ENCODE results near the gene APLN.

The APLN gene

GRCh38 chrX:129678614-129679195 is 23.9 kb upstream of the APLN start:
- H3K27ac ChIP-seq = no peak overlapping the region
- H3K4me3 ChIP-seq = no peak overlapping the region
- no peaks in the 10 kb centered on the region for H3K9me3 ChIP-seq (ENCODE audit: low read depth, low read length)
- TF ChIP-seq POLR2AphosphoS5 (IDR thresholded peaks at IDR 0.05; ENCODE audit: borderline replicate concordance, low read depth, low read length) = no peak
- TF ChIP-seq FOXP2 (optimal IDR thresholded peaks at IDR 0.05; ENCODE audit: control extremely low read depth, extremely low read length, insufficient read depth) = no peak
- TF ChIP-seq EZH2 (IDR thresholded peaks at IDR 0.05) = no peak
- no peak for DNase-seq (ENCODE audit: low read depth, low spot score)
- no peaks in the 10 kb centered on the region for H3K36me3 ChIP-seq (ENCODE audit: insufficient read depth, low read length)
- H3K9ac ChIP-seq (ENCODE audit: insufficient read length) = no peak overlapping the region

DNA sequence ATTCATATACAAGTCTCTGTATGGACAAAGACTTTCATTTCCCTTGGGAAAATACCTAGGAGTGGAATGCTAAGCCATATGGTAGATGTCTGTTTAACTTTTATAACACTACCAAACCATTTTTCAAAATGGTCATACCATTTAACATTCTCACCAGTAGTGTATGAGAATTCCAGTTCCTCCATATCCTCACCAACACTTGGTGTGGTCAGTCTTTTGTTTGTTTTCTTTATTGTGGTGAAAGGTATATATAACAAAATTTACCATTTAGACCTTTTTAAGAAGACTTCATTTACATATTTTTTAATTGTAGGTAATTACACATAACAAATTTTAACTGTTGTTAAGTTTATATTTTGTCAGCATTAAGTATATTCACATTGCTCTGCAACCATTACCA is 12.7 kb upstream of the APLN start:
- no peaks in the 10 kb centered on the region for H3K36me3 ChIP-seq (ENCODE audit: insufficient read depth, low read length)
- DNase-seq (ENCODE audit: low read depth, low spot score) = no peak
- H3K4me3 ChIP-seq = no peak overlapping the region
- TF ChIP-seq FOXP2 (optimal IDR thresholded peaks at IDR 0.05; ENCODE audit: control extremely low read depth, extremely low read length, insufficient read depth) = no peak
- no peak for TF ChIP-seq POLR2AphosphoS5 (IDR thresholded peaks at IDR 0.05; ENCODE audit: borderline replicate concordance, low read depth, low read length)
- no peak for TF ChIP-seq EZH2 (IDR thresholded peaks at IDR 0.05)
- no peak overlapping the region for H3K27ac ChIP-seq
- no peak overlapping the region for H3K9ac ChIP-seq (ENCODE audit: insufficient read length)
- no peaks in the 10 kb centered on the region for H3K9me3 ChIP-seq (ENCODE audit: low read depth, low read length)

DNA sequence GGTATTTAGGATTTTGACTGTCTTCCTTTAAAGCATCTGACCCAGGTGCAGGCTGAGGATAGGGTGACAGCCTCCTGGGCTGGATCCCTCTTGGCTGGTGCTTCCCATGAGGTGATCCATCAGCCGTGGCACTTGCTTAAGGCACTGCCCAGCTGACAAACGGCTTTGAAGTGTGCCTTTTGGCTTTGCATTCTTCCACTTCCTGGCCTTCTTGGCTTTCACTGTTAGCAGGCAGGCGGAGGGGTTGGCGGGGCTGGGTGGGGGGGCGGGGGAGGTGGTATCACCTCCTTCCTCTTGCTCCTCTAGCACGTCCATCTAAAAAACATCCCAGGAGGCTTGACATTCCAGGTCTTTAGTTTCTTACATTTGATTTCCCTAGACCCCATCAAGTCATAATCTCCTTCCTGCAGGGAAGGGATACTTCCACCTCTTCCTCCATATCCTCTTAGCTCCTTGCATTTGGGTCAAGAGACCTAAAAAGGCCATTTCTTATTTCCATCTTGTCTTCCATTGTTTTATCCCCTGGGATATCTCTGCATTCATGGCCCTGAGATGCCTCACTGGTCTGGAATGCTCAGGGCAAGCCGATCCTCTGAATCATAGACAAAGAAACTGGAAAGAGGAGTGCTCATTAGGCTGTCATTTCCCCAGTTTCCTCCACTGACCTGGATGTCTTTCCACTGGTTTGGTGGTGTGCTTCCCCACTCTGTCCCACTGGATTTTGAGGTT is 11.3 kb upstream of the APLN start:
- no peaks in the 10 kb centered on the region for H3K36me3 ChIP-seq (ENCODE audit: insufficient read depth, low read length)
- no peak for DNase-seq (ENCODE audit: low read depth, low spot score)
- no peak overlapping the region for H3K9ac ChIP-seq (ENCODE audit: insufficient read length)
- no peaks in the 10 kb centered on the region for H3K9me3 ChIP-seq (ENCODE audit: low read depth, low read length)
- TF ChIP-seq POLR2AphosphoS5 (IDR thresholded peaks at IDR 0.05; ENCODE audit: borderline replicate concordance, low read depth, low read length) (no peak), FOXP2 (optimal IDR thresholded peaks at IDR 0.05; ENCODE audit: control extremely low read depth, extremely low read length, insufficient read depth) (no peak), EZH2 (IDR thresholded peaks at IDR 0.05) (no peak)
- H3K4me3 ChIP-seq = no peak overlapping the region
- no peak overlapping the region for H3K27ac ChIP-seq

- Histone ChIP-seq H3K4me3 (no peak overlapping the region), H3K36me3 (ENCODE audit: insufficient read depth, low read length) (no peaks in the 10 kb centered on the region), H3K9ac (ENCODE audit: insufficient read length) (no peak overlapping the region), H3K27ac (no peak overlapping the region), H3K9me3 (ENCODE audit: low read depth, low read length) (no peaks in the 10 kb centered on the region)
- DNase-seq (ENCODE audit: low read depth, low spot score) = no peak
- TF ChIP-seq FOXP2 (optimal IDR thresholded peaks at IDR 0.05; ENCODE audit: control extremely low read depth, extremely low read length, insufficient read depth) = no peak
- TF ChIP-seq POLR2AphosphoS5 (IDR thresholded peaks at IDR 0.05; ENCODE audit: borderline replicate concordance, low read depth, low read length) = no peak
- no peak for TF ChIP-seq EZH2 (IDR thresholded peaks at IDR 0.05)
These were observed 8.4 kb upstream of the APLN start for GRCh38 chrX:129663171-129663570.

DNA sequence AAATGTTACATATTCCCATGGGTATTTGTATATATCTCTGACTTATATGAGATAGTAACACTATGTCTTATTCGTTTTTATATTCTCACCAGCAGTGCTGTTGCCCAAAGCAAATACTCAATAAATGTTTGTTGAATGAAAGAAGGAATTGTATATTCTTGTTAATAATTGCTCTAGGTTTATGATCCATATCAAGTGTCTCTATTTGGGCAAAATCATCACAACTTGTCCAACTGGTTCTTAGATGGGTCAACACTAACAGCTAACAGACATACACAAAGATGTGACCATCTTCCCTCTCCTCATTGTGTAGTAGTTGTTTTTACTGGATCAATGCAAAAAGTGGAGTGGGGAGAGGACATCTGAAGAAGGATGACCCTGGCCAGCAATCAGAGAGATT is 6.6 kb upstream of the APLN start:
- Histone ChIP-seq H3K36me3 (ENCODE audit: insufficient read depth, low read length) (no peaks in the 10 kb centered on the region), H3K4me3 (no peak overlapping the region), H3K9ac (ENCODE audit: insufficient read length) (no peak overlapping the region), H3K9me3 (ENCODE audit: low read depth, low read length) (no peaks in the 10 kb centered on the region), H3K27ac (no peak overlapping the region)
- no peak for DNase-seq (ENCODE audit: low read depth, low spot score)
- TF ChIP-seq FOXP2 (optimal IDR thresholded peaks at IDR 0.05; ENCODE audit: control extremely low read depth, extremely low read length, insufficient read depth) = no peak
- no peak for TF ChIP-seq EZH2 (IDR thresholded peaks at IDR 0.05)
- no peak for TF ChIP-seq POLR2AphosphoS5 (IDR thresholded peaks at IDR 0.05; ENCODE audit: borderline replicate concordance, low read depth, low read length)

DNA sequence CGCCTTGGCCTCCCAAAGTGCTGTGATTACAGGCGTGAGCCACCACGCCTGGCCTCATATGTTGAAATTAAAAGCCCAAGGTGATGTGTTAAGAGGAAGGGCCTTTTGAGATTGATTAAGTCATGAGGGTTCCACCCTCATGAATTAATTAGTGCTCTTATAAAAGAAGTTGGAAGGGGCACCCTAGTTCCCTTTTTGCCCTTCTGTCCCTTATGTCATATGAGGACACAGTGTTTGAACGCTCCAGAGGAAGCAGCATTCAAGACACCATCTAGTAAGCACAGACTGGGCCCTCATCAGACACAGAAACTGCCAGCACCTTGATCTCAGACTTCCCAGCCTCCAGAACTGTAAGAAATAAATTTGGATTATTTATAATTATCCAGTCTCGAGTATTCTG is 5.1 kb upstream of the APLN start:
- no peak overlapping the region for H3K9ac ChIP-seq (ENCODE audit: insufficient read length)
- H3K4me3 ChIP-seq = no peak overlapping the region
- H3K27ac ChIP-seq = no peak overlapping the region
- no peak for TF ChIP-seq POLR2AphosphoS5 (IDR thresholded peaks at IDR 0.05; ENCODE audit: borderline replicate concordance, low read depth, low read length)
- TF ChIP-seq FOXP2 (optimal IDR thresholded peaks at IDR 0.05; ENCODE audit: control extremely low read depth, extremely low read length, insufficient read depth) = no peak
- TF ChIP-seq EZH2 (IDR thresholded peaks at IDR 0.05) = no peak
- H3K9me3 ChIP-seq (ENCODE audit: low read depth, low read length) = no peaks in the 10 kb centered on the region
- no peaks in the 10 kb centered on the region for H3K36me3 ChIP-seq (ENCODE audit: insufficient read depth, low read length)
- no peak for DNase-seq (ENCODE audit: low read depth, low spot score)

DNA sequence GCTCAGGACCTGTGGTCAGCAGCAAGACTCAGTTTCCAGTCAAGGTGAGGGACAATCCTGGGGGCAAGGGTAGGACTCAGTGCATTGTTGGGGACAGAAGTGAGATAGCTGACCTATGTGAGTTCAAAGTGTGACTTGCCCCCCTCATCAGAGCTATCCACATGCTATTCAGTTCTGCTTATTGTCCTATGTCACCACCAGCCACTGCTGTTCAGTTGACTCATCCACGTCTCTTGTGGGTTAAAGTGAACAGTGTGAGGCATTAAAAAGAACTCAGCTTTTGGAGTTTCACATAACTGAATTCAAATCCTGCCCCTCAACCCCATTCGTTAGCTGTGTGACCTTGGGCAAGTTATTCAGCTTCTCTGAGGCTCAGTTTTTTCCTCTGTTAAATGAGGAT is 4.4 kb upstream of the APLN start:
- Histone ChIP-seq H3K36me3 (ENCODE audit: insufficient read depth, low read length) (no peaks in the 10 kb centered on the region), H3K9ac (ENCODE audit: insufficient read length) (no peak overlapping the region), H3K4me3 (no peak overlapping the region), H3K9me3 (ENCODE audit: low read depth, low read length) (no peaks in the 10 kb centered on the region), H3K27ac (no peak overlapping the region)
- TF ChIP-seq FOXP2 (optimal IDR thresholded peaks at IDR 0.05; ENCODE audit: control extremely low read depth, extremely low read length, insufficient read depth) (no peak), EZH2 (IDR thresholded peaks at IDR 0.05) (no peak), POLR2AphosphoS5 (IDR thresholded peaks at IDR 0.05; ENCODE audit: borderline replicate concordance, low read depth, low read length) (no peak)
- no peak for DNase-seq (ENCODE audit: low read depth, low spot score)

- H3K9me3 ChIP-seq (ENCODE audit: low read depth, low read length) = no peaks in the 10 kb centered on the region
- H3K27ac ChIP-seq = no peak overlapping the region
- H3K4me3 ChIP-seq = no peak overlapping the region
- TF ChIP-seq EZH2 (IDR thresholded peaks at IDR 0.05) = no peak
- TF ChIP-seq FOXP2 (optimal IDR thresholded peaks at IDR 0.05; ENCODE audit: control extremely low read depth, extremely low read length, insufficient read depth) = no peak
- no peak for TF ChIP-seq POLR2AphosphoS5 (IDR thresholded peaks at IDR 0.05; ENCODE audit: borderline replicate concordance, low read depth, low read length)
- DNase-seq (ENCODE audit: low read depth, low spot score) = no peak
- no peaks in the 10 kb centered on the region for H3K36me3 ChIP-seq (ENCODE audit: insufficient read depth, low read length)
- no peak overlapping the region for H3K9ac ChIP-seq (ENCODE audit: insufficient read length)
These were observed 3.7 kb upstream of the APLN start for GRCh38 chrX:129658429-129658828.

Measured in SK-N-MC (cell line).